T-helper 1 cell treated with Interleukin-12 subunit alpha and Interleukin-12 subunit beta and Interleukin-4 antibody, amounts not matched to agents 30 μg/mL and 1 μg/mL, for 36 hours (primary cell): ENCODE data around the gene TAP2.
"Not testable (repeated sequence)": the region's sequence is repeated elsewhere in the genome, so short reads cannot be mapped to it uniquely, and the experiment has no call there.

Experiments used
- H3K27ac Mint-ChIP-seq: one replicate; pipeline ENCODE4 v1.8.0; 2021; ENCODE audit warnings: mild to moderate bottlenecking, mixed read lengths
- H3K27me3 Mint-ChIP-seq: one replicate; pipeline ENCODE4 v1.8.0; 2021; ENCODE audit warnings: low read depth, mixed read lengths
- H3K36me3 Mint-ChIP-seq: one replicate; pipeline ENCODE4 v1.8.0; 2021; ENCODE audit warnings: low read depth, mixed read lengths
- H3K4me1 Mint-ChIP-seq: one replicate; pipeline ENCODE4 v1.8.0; 2021; ENCODE audit warnings: low read depth, mixed read lengths
- H3K4me3 Mint-ChIP-seq: one replicate; pipeline ENCODE4 v1.8.0; 2021; ENCODE audit warnings: mild to moderate bottlenecking, moderate library complexity, mixed read lengths
- H3K9me3 Mint-ChIP-seq: one replicate; pipeline ENCODE4 v1.8.0; 2021; ENCODE audit warnings: mixed read lengths

TAP2 gene

GRCh38 chr6:32838114-32838958, at the start of gene TAP2:
TSS of gene TAP2 (minus strand) at chr6:32838739. CDS start at chr6:32838233, 506 bp downstream.
- H3K4me1 Mint-ChIP-seq = peaks cover 73% of the 10 kb centered on the region
- peaks cover 77% of the 10 kb centered on the region for H3K36me3 Mint-ChIP-seq
- peak within 1 kb of the TSS; percentile 91 for H3K27ac Mint-ChIP-seq
- no peaks in the 10 kb centered on the region for H3K9me3 Mint-ChIP-seq
- no peaks in the 10 kb centered on the region for H3K27me3 Mint-ChIP-seq
- H3K4me3 Mint-ChIP-seq = peak within 1 kb of the TSS; percentile 87

- Mint-ChIP-seq H3K4me1 (peaks cover 1% of the 10 kb centered on the region), H3K27me3 (peaks cover 23% of the 10 kb centered on the region), H3K9me3 (no peaks in the 10 kb centered on the region), H3K27ac (no peak overlapping the region), H3K36me3 (peaks cover 1% of the 10 kb centered on the region), H3K4me3 (no peak overlapping the region)
These were observed 49.1 kb upstream of the TAP2 start for GRCh38 chr6:32887616-32888015.

DNA sequence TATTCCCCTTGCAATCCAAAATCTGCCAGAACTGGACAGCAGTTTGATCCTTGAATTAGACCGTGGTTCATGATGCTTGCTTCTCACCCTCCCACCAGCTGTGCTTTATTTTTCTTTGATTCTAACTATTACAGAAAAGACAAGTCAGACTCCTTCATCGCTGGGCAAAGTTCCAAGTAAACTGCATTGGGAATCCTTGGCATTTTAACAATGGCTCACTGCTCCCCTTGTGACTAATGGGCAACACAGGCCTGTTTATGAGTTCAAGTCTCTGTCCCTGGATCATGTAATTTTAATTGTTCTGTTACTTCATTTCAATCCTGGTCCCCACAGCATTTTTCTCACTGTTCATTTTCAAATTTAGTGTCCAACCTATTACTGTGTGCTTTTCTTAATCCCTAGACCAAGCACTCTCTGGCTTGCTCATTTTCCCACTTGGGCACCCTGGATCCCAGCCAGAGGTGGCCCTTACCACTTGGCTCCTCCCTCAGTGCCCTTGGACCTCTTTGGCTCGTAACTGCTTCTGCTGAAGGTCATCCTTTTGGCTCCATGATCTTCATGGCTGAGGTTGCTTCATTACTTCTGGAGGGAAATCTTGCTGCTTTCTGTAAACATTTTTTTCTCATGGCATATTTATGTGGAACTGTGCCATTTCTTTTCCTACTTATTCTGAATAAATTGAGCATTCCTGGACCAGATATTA, 48.3 kb upstream of the TAP2 start:
- Mint-ChIP-seq H3K27ac (no peak overlapping the region), H3K27me3 (peaks cover 23% of the 10 kb centered on the region), H3K4me1 (peaks cover 3% of the 10 kb centered on the region), H3K4me3 (no peak overlapping the region), H3K9me3 (no peaks in the 10 kb centered on the region), H3K36me3 (peaks cover 2% of the 10 kb centered on the region)

DNA sequence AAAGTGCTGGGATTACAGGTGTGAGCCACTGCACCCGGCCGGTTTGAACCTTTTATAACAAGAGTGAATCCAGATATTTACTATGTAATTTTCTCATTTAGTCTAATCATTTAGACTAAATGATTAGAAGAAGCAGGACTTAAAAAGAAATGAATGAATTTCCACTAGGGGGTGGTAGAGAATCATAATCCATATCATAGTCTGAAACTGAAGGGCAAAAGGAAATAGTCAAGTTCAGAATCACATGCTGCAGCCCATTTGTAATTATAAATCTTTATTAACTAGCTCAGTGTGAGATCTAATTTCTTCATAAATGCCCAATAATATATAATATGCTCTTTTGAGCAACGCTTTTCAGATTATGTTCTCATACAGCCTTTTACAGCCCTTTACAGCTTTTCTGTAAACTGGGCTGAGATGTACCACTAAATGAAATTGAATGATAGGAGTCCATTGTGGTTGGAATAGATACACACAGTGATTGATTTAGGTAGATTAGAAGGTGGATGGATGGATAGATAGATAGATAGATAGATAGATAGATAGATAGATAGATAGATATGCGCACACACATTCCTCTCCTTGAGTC, 47.3 kb upstream of the TAP2 start:
- H3K4me1 Mint-ChIP-seq = peaks cover 3% of the 10 kb centered on the region
- H3K36me3 Mint-ChIP-seq = peaks cover 6% of the 10 kb centered on the region
- H3K9me3 Mint-ChIP-seq = no peaks in the 10 kb centered on the region
- no peak overlapping the region for H3K27ac Mint-ChIP-seq
- H3K4me3 Mint-ChIP-seq = no peak overlapping the region
- H3K27me3 Mint-ChIP-seq = peaks cover 18% of the 10 kb centered on the region

DNA sequence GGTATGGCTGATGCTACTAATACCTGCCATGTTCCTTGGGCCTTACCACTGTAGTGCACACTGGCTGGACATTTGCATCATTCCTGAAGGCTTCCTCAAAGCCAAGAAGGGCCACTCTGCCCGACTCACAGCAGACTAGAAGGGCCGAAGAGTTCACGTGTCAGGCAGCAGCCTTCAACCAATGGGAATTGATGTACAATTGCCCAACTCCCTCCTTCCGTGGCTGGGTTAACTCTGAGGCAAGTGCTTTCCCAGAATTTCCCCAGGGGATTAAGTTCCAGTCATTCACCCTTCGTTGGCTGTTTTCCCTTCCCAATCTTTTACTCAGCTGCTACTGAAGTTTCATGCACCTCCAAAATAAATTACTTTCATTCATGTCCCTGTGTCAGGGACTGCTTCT, 45.2 kb upstream of the TAP2 start:
- H3K27me3 Mint-ChIP-seq = peaks cover 7% of the 10 kb centered on the region
- H3K4me1 Mint-ChIP-seq = peaks cover 6% of the 10 kb centered on the region
- no peak overlapping the region for H3K27ac Mint-ChIP-seq
- H3K9me3 Mint-ChIP-seq = no peaks in the 10 kb centered on the region
- no peak overlapping the region for H3K4me3 Mint-ChIP-seq
- peaks cover 17% of the 10 kb centered on the region for H3K36me3 Mint-ChIP-seq

GRCh38 chr6:32882879-32883250, 44.3 kb upstream of the TAP2 start:
- no peak overlapping the region for H3K27ac Mint-ChIP-seq
- peaks cover 6% of the 10 kb centered on the region for H3K4me1 Mint-ChIP-seq
- no peaks in the 10 kb centered on the region for H3K9me3 Mint-ChIP-seq
- H3K36me3 Mint-ChIP-seq = peaks cover 17% of the 10 kb centered on the region
- H3K4me3 Mint-ChIP-seq = no peak overlapping the region
- peaks cover 4% of the 10 kb centered on the region for H3K27me3 Mint-ChIP-seq

- not testable (repeated sequence) for H3K27ac Mint-ChIP-seq, H3K4me1 Mint-ChIP-seq, H3K4me3 Mint-ChIP-seq, H3K27me3 Mint-ChIP-seq, H3K9me3 Mint-ChIP-seq
- H3K36me3 Mint-ChIP-seq = peaks cover 19% of the 10 kb centered on the region
These were observed 42.4 kb upstream of the TAP2 start for GRCh38 chr6:32880962-32881361.

DNA sequence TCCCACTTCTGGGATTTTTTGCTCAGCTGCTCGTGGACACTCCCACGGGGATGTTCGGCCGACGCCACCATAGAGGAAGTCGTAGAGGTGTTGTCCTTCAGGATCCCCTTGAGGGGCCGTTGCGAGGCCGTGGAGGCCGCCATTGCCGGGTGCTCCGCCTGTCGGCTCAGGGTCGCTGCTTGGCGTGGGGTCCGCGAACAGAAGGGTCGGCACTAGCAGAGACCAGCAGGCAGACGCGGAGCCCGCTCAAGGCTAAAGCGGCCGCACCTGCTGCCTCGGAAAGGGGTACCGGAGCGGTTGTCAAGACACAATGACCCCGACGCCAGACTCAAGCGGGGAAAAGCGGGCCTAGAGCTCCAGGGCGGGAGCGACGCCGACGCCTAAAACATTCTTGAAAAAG, 41.2 kb upstream of the TAP2 start:
- peaks cover 5% of the 10 kb centered on the region for H3K4me1 Mint-ChIP-seq
- H3K4me3 Mint-ChIP-seq = no peak overlapping the region

GRCh38 chr6:32876603-32877002, 38.1 kb upstream of the TAP2 start:
- Mint-ChIP-seq H3K4me1 (peaks cover 3% of the 10 kb centered on the region), H3K9me3 (no peaks in the 10 kb centered on the region), H3K27me3 (peaks cover 9% of the 10 kb centered on the region), H3K4me3 (no peak overlapping the region), H3K27ac (no peak overlapping the region), H3K36me3 (peaks cover 24% of the 10 kb centered on the region)

More for the DNA sequence above, 41.2 kb upstream of the TAP2 start:
- H3K27ac Mint-ChIP-seq = no peak overlapping the region
- peaks cover 19% of the 10 kb centered on the region for H3K36me3 Mint-ChIP-seq
- no peaks in the 10 kb centered on the region for H3K27me3 Mint-ChIP-seq
- H3K9me3 Mint-ChIP-seq = no peaks in the 10 kb centered on the region

- H3K4me3 Mint-ChIP-seq, H3K9me3 Mint-ChIP-seq, H3K4me1 Mint-ChIP-seq, H3K27ac Mint-ChIP-seq: not testable (repeated sequence)
- Mint-ChIP-seq H3K27me3 (peaks cover 17% of the 10 kb centered on the region), H3K36me3 (peaks cover 12% of the 10 kb centered on the region)
These were observed 35.4 kb upstream of the TAP2 start for GRCh38 chr6:32873947-32874346.

DNA sequence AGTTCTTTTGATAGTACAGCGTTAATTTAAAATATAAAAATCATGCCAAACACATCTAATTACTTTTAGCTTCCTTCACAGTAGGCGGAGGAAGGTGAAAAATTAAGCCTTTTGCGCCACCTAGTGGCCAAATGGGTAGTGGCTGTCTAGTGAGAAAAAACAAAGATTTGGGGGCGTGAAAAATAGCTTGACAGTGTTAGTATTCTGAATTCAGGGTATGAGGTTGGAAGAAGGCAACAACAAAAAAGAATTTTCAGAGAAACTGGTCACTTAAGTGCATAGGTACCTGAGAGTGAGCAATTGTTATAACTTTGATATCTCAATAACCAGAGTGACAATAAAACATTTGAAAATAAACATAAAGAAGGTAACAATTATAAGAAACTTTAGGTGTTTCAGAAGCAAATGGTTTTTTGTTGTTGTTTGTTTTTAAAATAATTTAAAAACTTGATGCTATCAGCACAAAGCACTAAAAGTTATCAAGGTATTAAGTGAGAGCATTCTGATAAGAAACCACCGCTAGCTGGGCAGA, 29.8 kb upstream of the TAP2 start:
- no peak overlapping the region for H3K4me3 Mint-ChIP-seq
- H3K4me1 Mint-ChIP-seq = peaks cover 31% of the 10 kb centered on the region
- H3K27ac Mint-ChIP-seq = peak overlapping the region; percentile 93
- peaks cover 8% of the 10 kb centered on the region for H3K36me3 Mint-ChIP-seq
- H3K9me3 Mint-ChIP-seq = no peaks in the 10 kb centered on the region
- H3K27me3 Mint-ChIP-seq = peaks cover 10% of the 10 kb centered on the region

DNA sequence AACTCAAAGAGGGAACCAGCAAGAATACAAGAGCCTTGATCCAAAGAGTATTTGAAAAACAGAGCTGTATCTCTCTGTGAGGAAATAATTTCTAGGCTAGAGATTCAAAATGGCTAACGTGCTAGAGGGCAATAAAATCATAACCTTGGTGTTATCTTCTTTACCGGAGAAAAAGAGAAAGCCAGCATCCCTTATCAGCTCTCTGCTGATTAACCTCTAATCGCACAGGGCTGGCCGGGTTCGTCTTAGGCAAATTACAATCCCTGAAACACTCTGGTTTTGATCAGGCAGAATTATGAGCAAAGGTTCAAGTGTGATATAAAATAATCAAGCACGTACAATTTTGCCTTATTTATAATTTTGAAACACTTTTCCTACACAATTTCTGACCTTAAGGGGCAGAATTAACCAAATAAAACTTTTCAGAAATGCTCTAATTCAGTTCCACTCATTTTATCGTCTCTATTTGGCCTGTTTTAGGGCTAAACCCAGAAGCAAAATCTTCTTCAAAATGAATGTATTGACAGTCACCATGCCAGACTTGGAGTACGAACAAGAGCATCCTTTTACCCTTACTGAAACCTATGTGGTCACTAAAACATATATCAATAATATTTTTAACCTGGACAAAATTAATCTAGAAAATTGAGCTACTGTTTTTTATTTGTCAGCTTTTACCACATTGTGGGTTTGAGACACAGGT, 29.2 kb upstream of the TAP2 start:
- Mint-ChIP-seq H3K4me3 (peak overlapping the region; percentile 15), H3K9me3 (no peaks in the 10 kb centered on the region), H3K27me3 (peaks cover 8% of the 10 kb centered on the region), H3K36me3 (peaks cover 10% of the 10 kb centered on the region), H3K27ac (peak overlapping the region; percentile 93), H3K4me1 (peaks cover 35% of the 10 kb centered on the region)

DNA sequence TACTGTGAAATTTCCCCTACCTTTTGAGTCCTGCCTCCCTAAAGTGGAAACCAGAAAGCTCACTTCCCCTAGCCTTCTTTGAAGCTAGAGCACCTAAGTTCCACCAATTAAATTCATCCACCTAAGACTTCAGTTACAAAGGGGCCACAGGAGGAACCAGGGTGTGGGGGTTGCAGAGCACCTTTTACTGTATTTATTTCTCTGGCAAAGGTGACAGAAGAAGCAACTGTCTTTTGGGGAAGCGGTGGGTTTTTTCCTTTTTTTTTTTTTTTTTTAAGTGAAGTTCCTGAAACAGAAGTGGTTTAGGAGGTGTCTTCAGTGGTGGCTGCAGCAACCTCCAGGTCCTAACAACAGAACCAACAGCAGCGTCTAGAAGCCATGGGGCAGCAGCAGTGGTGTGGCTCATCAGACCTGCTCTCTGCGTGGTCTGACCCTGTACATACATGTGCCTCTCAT, 28.5 kb upstream of the TAP2 start:
- Mint-ChIP-seq H3K27me3 (peaks cover 8% of the 10 kb centered on the region), H3K36me3 (peaks cover 12% of the 10 kb centered on the region), H3K9me3 (no peaks in the 10 kb centered on the region), H3K4me3 (peak overlapping the region; percentile 54), H3K4me1 (peaks cover 35% of the 10 kb centered on the region), H3K27ac (peak overlapping the region; percentile 93)
